GM21825 (cell line): ENCODE data around the gene UBA3.

Source experiments
- ATAC-seq: cut with Tn5 transposase; IDR thresholded peaks from one replicate; pipeline ENCODE4 v1.9.1; 2021; ENCODE audit warnings: mild to moderate bottlenecking, moderate library complexity; ENCODE audit not compliant: unreplicated experiment

UBA3 gene

DNA sequence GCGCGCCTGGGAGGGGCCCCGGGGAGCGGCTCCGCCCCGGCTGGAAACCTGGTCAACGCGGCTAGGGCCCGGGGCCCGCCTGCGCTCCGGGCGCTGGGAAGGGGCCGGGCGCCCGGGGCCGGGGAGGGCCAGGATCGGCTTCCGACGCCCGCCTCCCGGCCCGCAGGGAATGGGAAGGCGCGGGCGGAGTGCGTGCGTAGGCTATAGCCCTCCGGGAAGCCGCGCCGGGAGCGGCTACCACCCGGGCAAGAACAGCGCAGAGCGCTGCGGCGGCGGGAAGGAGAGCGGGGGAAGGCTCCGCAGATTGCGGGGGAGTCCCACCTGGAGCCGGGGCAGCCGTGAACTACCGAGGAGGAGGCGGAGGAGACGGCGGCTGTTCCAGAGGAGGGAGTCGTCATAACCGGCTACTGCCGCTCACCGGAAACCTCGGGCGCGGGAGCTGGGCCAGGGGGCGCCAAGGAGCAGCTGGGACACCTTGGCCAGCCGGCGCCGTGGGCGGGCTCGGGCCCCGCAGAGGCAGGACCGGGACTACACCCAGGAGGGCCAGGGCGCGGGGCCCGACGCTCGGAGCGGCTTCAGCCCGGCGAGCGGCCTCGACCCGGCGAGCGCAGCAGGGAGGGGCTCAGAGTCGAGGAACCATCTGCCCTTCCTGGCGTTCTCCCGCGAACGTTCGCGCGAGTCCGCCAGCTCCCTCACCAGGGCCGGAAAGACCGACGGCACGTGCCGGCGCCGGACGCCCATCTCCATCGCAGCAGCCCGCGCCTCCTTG is 66.7 kb downstream of the UBA3 start, which contains the start of gene EOGT:
Gene EOGT, minus strand, starts transcription at position 432 of the 769 bp plus-strand sequence. CDS start 3,838 bp downstream, outside the sequence.
- ATAC-seq: peak; percentile 86

DNA sequence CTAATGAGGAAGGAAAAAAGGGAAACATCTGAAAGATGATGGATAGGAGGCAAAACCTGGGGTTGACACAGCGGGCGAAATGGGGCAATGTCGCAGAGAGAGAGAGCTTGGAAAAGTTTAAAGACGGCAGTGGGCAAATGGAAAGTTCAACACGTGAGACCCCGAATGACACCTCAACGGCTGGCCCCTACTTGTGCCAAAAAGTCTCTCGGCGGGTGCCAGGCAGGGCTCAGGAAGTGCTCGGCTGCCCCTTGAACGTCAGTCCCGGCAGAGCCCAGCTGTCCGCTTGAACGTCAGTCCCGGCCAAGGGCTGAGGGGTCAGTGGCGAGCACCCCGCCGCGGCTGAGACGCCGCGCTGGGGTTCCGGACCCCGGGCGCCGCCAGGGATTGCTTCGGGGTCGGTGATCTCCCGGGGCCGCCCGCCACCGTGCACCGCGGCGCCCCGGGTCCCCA is 67.3 kb downstream of the UBA3 start:
- ATAC-seq: peak; percentile 33

DNA sequence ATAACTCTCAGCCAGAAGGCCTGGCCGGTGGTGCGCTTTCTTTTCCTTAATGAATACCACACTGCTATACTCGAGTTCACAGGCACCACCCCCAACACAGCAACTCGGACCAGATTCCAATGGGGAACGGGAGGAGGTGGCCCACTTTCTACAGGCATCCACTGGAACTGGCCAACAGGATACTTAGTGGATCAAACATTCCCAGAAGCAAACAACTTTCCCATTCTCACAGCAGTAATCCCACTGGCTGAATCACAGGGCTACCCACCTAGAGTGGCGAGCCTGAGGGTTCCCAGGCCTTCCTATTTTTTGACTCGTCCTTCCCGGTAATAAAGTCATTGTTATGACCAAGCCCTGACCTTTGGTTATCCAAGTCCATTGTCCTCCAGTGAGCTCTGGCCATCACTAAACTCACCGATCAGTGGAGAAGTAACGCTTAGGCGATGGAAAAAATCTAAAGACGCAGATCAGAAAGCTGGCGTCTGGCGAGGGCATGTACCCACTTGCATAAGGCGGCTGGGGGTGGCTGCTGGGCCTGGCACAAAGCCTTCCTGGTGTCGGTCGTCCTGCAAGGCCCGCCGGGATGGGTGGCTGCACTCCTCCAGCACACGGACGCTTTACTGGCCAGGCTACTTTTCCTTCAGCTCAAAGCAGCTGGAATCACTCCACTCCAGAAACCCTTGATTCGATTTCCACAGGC is 67.9 kb downstream of the UBA3 start:
- ATAC-seq: no peak

- ATAC-seq: no peak
These were observed 69.0 kb downstream of the UBA3 start for GRCh38 chr3:69011096-69011730.

DNA sequence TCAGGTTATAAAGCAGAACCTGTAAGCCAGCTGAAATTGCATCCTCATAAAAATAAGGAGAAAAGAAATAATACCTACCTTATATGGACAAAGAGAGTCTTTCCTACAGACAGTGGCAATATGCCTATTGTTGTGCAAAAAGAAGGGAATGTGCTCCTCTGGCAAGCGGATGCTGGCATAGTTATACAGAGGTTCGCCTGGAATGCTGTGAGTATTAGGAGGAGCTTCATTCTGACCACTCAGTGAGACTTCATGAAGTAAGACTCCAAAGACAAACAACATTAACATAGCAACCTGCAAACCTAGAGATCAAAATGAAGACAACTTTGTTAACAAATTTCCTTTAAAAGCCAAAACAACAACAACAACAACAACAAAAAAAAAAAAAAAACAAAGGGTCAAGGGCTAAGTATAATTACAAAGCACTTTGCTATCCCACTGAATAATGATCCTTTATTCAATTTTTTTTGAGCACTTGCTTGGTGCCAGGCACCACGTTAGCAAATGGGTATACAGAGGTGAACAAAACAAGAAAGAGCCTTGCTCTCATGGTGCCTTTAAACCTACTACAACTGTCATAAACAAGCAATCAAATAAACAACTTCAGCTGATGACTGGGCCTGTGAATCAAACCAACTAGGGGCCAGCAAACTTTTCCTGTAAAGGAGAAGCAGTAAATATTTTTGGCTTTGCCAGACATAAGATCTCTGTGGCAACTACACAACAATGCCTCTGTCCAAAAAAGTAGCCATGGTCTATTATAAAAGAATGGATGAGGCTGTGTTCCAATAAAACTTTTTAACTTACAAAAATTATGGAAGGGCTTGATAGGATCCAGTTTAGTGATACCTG is 70.4 kb downstream of the UBA3 start:
- ATAC-seq: no peak

DNA sequence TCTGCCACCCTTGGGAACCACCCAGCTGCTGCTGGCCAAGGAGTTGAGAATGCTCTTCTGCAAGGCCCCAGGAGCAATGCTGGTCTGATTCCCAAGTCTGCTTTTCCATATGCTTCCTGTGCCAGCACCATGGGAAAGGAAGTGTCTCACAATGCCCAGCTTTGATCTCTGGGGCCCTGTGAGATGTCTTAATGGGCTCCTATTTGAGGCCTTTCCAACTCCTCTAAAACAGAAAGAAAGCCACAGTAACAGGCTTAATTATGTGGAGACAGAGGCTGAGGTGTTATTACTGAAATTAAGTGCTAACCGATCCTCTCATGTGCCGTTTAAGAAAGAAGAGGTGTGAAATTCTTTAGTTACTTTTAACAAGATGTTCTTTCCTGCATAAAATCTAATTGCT is 71.2 kb downstream of the UBA3 start:
- no peak for ATAC-seq

- ATAC-seq: no peak
These were observed 74.2 kb downstream of the UBA3 start for GRCh38 chr3:69005791-69006482.

DNA sequence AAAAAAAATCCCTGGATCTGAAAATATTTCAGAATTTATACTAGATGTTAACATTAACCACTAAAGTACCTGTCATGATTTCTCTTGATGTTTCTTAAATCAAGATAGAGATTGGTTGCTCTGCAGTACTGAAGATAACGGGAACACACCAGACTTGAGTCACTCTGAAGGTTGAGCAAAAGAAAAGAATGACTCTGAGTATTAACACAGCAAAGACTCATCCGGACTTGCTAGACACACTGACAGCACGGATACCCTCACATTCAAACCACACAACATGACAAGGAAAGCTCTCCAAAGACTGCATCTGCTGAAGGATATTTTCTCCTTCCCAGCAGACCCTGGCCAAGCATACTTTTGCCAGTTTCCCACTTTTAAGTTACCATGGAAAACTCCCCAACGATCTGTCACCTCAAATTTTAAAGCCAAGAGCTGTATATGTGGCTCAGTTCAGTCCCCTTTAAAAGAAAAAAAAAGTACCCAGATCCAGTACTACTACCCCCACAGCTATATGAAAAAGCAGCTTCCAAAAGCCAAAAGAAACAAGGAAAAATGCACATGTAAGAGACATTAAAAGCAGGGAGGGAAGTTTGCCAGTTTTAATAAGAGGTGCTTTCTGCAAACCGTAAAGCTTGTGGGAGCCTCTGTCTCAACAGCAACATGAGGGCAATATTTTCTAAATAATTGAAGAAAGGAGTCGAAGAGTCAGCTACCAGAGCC is 74.9 kb downstream of the UBA3 start:
- no peak for ATAC-seq
